HG02763 (cell line): ENCODE measurements around the gene EPC2.

Experiments
- ATAC-seq: cut with Tn5 transposase; IDR thresholded peaks from one replicate; pipeline ENCODE4 v1.9.1; 2021; ENCODE audit warnings: mild to moderate bottlenecking, moderate library complexity; ENCODE audit not compliant: unreplicated experiment

The EPC2 gene

DNA sequence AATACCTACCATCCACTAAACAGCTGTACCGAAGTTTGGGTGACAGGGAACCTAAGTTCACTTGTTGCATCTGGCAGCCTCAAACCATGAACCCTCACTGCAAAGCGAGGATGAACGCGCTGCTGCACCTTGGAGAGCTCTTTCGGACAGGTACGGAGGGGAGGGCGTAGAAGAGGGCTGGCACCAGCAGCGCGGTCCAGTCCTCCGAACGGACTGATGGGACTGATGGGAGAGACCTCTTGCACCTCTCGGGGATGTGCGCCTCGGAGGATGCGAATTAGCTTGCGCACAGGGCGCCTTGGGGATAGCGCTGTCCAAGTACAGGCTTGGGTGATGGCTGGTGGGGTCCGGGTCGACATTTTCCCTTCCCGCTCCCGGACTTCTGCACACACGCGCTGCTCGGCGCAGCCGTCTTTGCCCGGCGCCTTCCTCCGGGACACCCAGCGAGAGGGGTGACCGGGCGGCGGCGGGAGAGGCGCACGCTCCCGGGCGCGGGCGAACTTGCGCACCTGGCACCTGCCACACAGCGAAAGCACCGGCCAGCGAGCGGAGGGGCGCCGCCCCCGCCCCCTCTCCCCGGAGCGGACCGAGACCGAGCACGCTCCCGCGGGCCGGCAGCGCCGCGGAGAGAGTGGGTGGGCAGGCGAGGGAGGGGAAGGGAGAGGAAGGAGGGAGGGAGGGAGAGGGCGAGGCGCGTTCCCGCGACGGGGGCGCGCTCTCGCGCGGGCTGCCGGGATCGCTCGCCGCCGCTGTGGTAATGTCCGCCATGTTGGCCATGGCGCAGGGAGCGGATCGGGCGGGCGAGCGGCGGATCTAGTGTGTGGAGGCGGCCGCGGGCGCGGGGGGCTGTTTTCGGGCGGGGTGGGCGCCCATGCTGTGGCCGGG, at the start of gene EPC2:
Gene EPC2, plus strand, starts transcription at position 754 of the 885 bp plus-strand sequence. CDS start 267 bp downstream, outside the sequence.
- ATAC-seq, result peak; percentile 62

GRCh38 chr2:148596018-148596417, 48.5 kb upstream of the EPC2 start:
- no peak for ATAC-seq

GRCh38 chr2:148599109-148599991, 45.2 kb upstream of the EPC2 start:
- no peak for ATAC-seq

- no peak for ATAC-seq
Measured at GRCh38 chr2:148602885-148603561, 41.5 kb upstream of the EPC2 start.

- peak; percentile 97 for ATAC-seq
Measured at GRCh38 chr2:148603562-148603920, 41.0 kb upstream of the EPC2 start.

GRCh38 chr2:148604927-148605326, 39.6 kb upstream of the EPC2 start:
- ATAC-seq, result no peak

GRCh38 chr2:148607566-148607965, 37.0 kb upstream of the EPC2 start:
- ATAC-seq, result no peak

DNA sequence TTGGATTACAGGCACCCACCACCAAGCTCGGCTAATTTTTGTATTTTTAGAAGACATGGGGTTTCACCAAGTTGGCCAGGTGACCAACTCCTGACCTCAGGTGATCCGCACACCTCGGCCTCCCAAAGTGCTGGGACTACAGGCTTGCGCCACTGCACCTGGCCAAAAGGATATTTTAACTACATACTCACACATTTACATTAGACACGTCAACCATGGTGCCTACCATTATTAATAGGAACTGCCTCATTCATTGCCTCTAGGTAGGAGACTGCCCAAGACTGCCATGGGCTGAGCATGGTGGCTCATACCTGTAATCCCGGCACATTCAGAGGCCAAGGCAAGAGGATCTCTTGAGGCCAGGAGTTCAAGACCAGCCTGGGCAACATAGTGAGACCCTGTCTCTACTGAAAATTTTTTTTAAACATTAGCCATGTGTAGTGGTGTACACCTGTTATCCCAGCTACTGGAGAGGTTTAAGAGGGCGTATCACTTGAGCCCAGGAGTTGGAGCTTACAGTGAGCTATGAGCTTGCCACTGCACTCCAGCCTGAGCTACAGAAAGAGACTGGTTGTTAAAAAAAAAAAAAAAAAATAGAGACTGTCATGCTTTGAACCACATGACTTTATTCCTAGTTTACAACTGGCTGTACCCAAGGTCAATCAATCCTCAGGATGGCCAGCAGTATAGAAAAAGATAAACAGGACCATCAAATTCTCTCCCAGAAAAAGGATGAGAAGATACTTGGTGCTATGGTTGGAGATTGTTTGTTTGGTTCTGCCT, 31.1 kb upstream of the EPC2 start:
- no peak for ATAC-seq

DNA sequence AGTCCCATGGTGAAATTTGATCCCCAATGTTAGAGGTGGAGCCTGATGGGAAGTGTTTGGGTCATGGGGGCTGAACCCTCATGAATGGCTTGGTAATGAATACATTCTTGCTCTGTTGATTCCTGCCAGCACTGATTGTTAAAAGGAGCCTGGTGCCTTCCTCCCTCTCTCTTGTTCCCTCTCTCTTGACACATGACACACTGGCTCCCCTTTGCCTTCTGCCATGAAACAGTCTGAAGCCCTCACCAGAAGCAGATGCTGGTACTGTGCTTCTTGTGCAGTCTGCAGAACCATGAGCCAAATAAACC, 30.6 kb upstream of the EPC2 start:
- ATAC-seq, result peak; percentile 26

GRCh38 chr2:148614322-148615049, 30.1 kb upstream of the EPC2 start:
- ATAC-seq, result peak; percentile 98

- ATAC-seq, result no peak
Measured at GRCh38 chr2:148615381-148615841, 29.1 kb upstream of the EPC2 start.

- no peak for ATAC-seq
Measured at GRCh38 chr2:148616662-148617061, 27.9 kb upstream of the EPC2 start.

DNA sequence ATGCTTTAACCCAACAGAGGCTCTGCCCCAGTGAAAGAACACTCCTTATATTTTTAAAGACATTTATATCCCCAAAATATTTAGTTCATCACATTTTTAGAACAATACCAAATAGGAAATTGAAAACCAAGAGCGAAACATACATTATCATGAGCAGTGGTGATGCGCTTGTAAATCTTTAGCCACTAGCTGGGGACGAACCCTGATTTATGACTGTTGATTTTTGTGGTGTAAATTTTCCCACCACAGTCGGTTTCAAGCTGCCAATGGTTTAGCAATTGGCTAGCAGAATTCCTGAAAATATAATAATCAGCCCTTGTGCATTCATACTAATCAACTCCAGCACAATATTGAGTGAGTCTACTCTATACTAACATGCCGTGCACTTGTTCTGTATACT, 27.3 kb upstream of the EPC2 start:
- ATAC-seq, result no peak

- ATAC-seq, result no peak
Measured at GRCh38 chr2:148619560-148620195, 24.9 kb upstream of the EPC2 start.

DNA sequence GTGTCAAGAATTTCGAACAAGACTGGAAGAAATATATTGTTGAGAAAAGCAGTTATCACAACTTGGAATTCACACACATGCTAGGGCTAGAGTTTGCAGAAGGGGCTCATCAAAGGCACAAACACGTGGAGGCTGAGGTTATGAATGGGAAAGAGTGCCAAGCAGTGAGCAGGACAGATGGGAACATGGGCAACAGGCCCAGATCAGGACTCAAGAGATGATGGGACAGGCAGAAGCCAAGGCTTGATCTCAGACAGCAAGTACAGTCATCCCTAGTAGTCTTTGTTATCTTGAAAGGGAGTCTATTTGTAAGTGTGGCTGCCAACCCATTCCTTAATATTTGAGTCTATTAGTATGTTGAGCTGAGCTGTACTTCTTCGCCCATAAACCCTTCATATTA, 22.2 kb upstream of the EPC2 start:
- ATAC-seq, result no peak

GRCh38 chr2:148623086-148623485, 21.5 kb upstream of the EPC2 start:
- ATAC-seq, result no peak

DNA sequence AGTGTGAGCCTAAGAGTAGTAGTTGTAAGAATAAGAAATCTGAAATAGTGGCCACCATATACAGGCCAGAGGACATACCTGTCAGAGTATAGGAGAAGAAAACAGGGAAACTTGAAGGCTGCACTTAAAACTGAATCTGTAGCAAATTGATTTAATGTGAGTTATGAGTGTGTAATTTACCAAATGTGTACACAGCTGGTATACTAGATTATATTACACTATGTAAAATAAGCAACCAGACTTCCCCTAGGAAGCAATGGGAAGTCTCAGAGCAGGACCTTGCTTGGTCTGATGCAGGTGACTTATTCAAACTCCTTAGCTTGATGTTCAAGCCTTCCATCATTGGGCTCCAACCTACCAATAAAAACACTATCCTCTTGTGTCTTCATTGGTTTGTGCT, 17.3 kb upstream of the EPC2 start:
- ATAC-seq, result no peak

- ATAC-seq, result no peak
Measured at GRCh38 chr2:148634749-148635148, 9.8 kb upstream of the EPC2 start.

DNA sequence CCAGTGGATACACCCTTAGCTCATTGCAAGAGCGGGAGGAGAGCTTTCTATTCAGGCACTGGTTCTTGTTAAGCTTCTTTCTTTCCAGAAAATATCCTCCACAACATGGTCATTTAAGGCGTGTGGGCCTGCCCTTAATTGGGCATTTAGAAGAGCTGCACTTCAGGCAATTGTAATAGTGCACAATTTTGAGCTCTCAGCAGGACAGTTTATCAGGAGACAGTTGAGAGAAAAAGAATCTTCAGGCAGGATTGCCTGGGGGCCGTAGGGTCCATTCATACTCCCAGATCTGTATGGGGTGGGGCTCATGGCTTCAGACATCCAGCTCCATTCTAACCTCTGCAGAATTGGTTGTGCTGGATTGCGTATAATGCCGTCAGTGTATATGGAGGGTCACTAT, 6.0 kb upstream of the EPC2 start:
- ATAC-seq, result no peak
